ENCODE results near the gene SPPL2A. TPM values are rescaled to one million over a fixed set of nuclear protein-coding genes. Genes with fewer than 3 reads are reported as not detected.

Gene SPPL2A
- total RNA-seq, 1 donor from 2014 or later = 66.7 TPM

DNA sequence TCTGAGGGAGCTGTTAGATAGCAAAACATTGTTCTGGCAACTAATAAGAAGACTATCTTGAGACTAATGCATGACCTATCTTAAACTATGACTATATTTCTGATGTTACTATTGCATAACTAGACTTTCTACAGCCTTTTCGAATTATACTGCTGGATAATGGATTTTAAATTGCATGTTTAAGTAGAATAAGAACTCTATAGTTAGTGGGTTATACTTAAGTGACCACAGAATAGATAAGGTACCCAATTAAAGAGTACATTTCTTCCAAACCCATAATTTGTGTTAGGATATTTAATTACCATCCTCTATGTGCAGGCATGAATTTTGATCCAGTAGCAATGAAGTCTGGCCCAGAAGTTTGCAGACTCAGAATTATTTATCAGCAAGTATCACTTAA lies 44.6 kb upstream of the SPPL2A start:
- TF ChIP-seq, protein P1, sequence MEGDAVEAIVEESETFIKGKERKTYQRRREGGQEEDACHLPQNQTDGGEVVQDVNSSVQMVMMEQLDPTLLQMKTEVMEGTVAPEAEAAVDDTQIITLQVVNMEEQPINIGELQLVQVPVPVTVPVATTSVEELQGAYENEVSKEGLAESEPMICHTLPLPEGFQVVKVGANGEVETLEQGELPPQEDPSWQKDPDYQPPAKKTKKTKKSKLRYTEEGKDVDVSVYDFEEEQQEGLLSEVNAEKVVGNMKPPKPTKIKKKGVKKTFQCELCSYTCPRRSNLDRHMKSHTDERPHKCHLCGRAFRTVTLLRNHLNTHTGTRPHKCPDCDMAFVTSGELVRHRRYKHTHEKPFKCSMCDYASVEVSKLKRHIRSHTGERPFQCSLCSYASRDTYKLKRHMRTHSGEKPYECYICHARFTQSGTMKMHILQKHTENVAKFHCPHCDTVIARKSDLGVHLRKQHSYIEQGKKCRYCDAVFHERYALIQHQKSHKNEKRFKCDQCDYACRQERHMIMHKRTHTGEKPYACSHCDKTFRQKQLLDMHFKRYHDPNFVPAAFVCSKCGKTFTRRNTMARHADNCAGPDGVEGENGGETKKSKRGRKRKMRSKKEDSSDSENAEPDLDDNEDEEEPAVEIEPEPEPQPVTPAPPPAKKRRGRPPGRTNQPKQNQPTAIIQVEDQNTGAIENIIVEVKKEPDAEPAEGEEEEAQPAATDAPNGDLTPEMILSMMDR (IDR thresholded peaks at IDR 0.05; ENCODE audit: unreplicated experiment) = no peak
- Mint-ChIP-seq H3K4me3 (ENCODE audit: low read depth) (no peak overlapping the region), H3K9me3 (ENCODE audit: low read depth) (no peaks in the 10 kb centered on the region), H3K36me3 (ENCODE audit: insufficient read depth) (no peaks in the 10 kb centered on the region), H3K27ac (no peak overlapping the region), H3K4me1 (ENCODE audit: low read depth) (no peaks in the 10 kb centered on the region), H3K27me3 (no peaks in the 10 kb centered on the region)
- no peak for DNase-seq (ENCODE audit: low spot score, unreplicated experiment)

GRCh38 chr15:50808728-50809127 lies 43.2 kb upstream of the SPPL2A start:
- Mint-ChIP-seq H3K4me1 (ENCODE audit: low read depth) (no peaks in the 10 kb centered on the region), H3K4me3 (ENCODE audit: low read depth) (no peak overlapping the region), H3K9me3 (ENCODE audit: low read depth) (no peaks in the 10 kb centered on the region), H3K27me3 (no peaks in the 10 kb centered on the region), H3K36me3 (ENCODE audit: insufficient read depth) (no peaks in the 10 kb centered on the region), H3K27ac (no peak overlapping the region)
- DNase-seq (ENCODE audit: low spot score, unreplicated experiment) = no peak
- TF ChIP-seq, protein P1 (IDR thresholded peaks at IDR 0.05; ENCODE audit: unreplicated experiment) = no peak

DNA sequence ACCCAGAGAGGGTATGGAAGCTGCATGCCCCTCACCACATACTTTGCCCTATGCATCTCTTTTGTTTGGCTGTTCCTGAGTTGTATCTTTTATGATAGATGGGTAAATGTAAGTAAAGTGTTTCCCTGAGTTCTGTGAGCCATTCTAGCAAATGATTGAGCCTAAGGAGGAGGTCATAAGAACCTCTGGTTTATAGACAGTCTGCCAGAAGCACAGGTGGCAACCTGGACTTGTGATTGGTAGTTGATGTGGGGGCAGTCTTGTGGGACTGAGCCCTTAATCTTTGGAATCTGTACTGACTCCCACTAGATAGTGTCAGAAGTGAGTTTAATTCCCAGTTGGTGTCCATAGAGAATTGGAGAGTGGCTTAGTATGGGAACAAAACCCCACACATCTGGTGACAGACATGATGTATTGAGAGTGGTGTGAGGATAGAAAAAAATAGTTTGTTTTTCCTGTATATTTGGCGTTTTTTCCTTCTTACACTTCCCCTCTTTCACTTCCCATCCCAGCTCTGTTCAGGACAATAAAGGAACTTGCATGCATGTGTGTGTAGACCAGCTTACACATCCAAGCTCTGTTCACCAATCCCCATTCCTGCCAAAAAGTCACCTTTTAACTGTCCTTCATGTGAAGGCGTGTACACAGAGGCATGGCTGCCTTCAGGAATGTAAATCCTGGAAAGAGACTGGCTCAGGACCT lies 38.1 kb upstream of the SPPL2A start:
- no peak for DNase-seq (ENCODE audit: low spot score, unreplicated experiment)
- H3K9me3 Mint-ChIP-seq (ENCODE audit: low read depth) = no peaks in the 10 kb centered on the region
- peaks cover under 1% of the 10 kb centered on the region for H3K4me1 Mint-ChIP-seq (ENCODE audit: low read depth)
- H3K27me3 Mint-ChIP-seq = no peaks in the 10 kb centered on the region
- no peak overlapping the region for H3K4me3 Mint-ChIP-seq (ENCODE audit: low read depth)
- H3K36me3 Mint-ChIP-seq (ENCODE audit: insufficient read depth) = no peaks in the 10 kb centered on the region
- H3K27ac Mint-ChIP-seq = no peak overlapping the region
- TF ChIP-seq, protein P1 (IDR thresholded peaks at IDR 0.05; ENCODE audit: unreplicated experiment) = no peak

DNA sequence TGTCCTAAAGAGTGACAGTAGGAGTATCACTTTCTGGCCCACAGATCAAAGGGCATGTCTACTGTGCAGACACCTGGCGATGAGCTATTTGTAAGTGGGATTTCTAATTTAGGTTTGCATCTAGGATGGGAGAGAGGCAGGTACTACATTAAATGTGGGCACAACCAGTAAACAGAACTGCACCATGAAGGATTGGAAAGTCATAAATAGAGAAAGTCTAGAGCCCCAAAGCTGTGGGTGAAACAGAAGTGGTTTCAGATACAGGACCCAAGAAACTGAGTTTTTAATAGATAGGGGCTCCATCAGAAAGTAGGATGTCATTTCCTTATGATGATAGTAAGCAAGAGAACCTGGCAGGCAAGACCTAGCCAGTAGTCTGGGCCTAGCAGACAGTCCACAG lies 35.2 kb upstream of the SPPL2A start:
- Mint-ChIP-seq H3K27ac (no peak overlapping the region), H3K36me3 (ENCODE audit: insufficient read depth) (no peaks in the 10 kb centered on the region), H3K4me3 (ENCODE audit: low read depth) (no peak overlapping the region), H3K27me3 (no peaks in the 10 kb centered on the region), H3K9me3 (ENCODE audit: low read depth) (no peaks in the 10 kb centered on the region), H3K4me1 (ENCODE audit: low read depth) (peaks cover 10% of the 10 kb centered on the region)
- no peak for DNase-seq (ENCODE audit: low spot score, unreplicated experiment)
- TF ChIP-seq, protein P1 (IDR thresholded peaks at IDR 0.05; ENCODE audit: unreplicated experiment) = no peak

DNA sequence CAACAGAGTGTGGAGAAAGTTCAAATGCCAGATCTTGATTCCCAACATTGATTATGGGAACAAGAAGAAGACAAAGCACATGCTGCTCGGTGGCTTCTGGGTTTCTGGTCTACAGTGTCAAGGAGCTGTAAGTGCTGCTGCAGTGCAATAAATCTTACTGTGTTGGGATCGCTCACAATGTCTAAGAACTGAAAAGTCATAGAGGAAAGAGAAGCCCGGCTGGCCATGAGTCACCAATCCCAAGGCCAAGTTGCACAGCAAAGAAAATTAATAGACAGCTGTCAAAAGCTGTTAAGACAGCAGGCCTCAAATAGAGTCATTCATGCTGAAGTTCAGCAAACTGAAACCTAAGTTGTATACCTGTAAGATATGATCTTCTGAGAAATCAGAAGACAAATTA lies 33.2 kb upstream of the SPPL2A start:
- no peak overlapping the region for H3K27ac Mint-ChIP-seq
- no peaks in the 10 kb centered on the region for H3K9me3 Mint-ChIP-seq (ENCODE audit: low read depth)
- no peaks in the 10 kb centered on the region for H3K27me3 Mint-ChIP-seq
- H3K36me3 Mint-ChIP-seq (ENCODE audit: insufficient read depth) = no peaks in the 10 kb centered on the region
- DNase-seq (ENCODE audit: low spot score, unreplicated experiment) = no peak
- peaks cover 10% of the 10 kb centered on the region for H3K4me1 Mint-ChIP-seq (ENCODE audit: low read depth)
- no peak overlapping the region for H3K4me3 Mint-ChIP-seq (ENCODE audit: low read depth)
- TF ChIP-seq, protein P1 (IDR thresholded peaks at IDR 0.05; ENCODE audit: unreplicated experiment) = no peak

Data from progenitor cell of endocrine pancreas (in vitro differentiated cells).